ENCODE data around the gene VPS9D1. TPM values are rescaled to one million over a fixed set of nuclear protein-coding genes. Genes with fewer than 3 reads are reported as not detected.
"Not testable (repeated sequence)": the region's sequence is repeated elsewhere in the genome, so short reads cannot be mapped to it uniquely, and the experiment has no call there.

The VPS9D1 gene
- total RNA-seq, 1 donor from 2014 or later: 17.1 TPM

GRCh38 chr16:89700100-89700648, 20.5 kb downstream of the VPS9D1 start:
- peaks cover 2% of the 10 kb centered on the region for H3K4me1 Mint-ChIP-seq
- peak; percentile 98 to 100 for DNase-seq (ENCODE audit: low spot score in 2 of 2, unreplicated experiment in 2 of 2)
- TF ChIP-seq, protein P1, sequence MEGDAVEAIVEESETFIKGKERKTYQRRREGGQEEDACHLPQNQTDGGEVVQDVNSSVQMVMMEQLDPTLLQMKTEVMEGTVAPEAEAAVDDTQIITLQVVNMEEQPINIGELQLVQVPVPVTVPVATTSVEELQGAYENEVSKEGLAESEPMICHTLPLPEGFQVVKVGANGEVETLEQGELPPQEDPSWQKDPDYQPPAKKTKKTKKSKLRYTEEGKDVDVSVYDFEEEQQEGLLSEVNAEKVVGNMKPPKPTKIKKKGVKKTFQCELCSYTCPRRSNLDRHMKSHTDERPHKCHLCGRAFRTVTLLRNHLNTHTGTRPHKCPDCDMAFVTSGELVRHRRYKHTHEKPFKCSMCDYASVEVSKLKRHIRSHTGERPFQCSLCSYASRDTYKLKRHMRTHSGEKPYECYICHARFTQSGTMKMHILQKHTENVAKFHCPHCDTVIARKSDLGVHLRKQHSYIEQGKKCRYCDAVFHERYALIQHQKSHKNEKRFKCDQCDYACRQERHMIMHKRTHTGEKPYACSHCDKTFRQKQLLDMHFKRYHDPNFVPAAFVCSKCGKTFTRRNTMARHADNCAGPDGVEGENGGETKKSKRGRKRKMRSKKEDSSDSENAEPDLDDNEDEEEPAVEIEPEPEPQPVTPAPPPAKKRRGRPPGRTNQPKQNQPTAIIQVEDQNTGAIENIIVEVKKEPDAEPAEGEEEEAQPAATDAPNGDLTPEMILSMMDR (IDR thresholded peaks at IDR 0.05; ENCODE audit: unreplicated experiment): peak; percentile 84
- peak overlapping the region; percentile 53 for H3K27ac Mint-ChIP-seq
- H3K9me3 Mint-ChIP-seq: no peaks in the 10 kb centered on the region
- no peaks in the 10 kb centered on the region for H3K36me3 Mint-ChIP-seq
- peaks cover 14% of the 10 kb centered on the region for H3K27me3 Mint-ChIP-seq (ENCODE audit: low read depth)
- peak overlapping the region; percentile 57 for H3K4me3 Mint-ChIP-seq

- not testable (repeated sequence) for H3K27me3 Mint-ChIP-seq (ENCODE audit: low read depth); DNase-seq (ENCODE audit: low spot score in 2 of 2, unreplicated experiment in 2 of 2); H3K9me3 Mint-ChIP-seq; H3K36me3 Mint-ChIP-seq; H3K4me1 Mint-ChIP-seq
- peak overlapping the region; percentile 53 for H3K27ac Mint-ChIP-seq
- peak overlapping the region; percentile 57 for H3K4me3 Mint-ChIP-seq
Observed at GRCh38 chr16:89699629-89700099, 21.0 kb downstream of the VPS9D1 start.

- not testable (repeated sequence) for H3K4me3 Mint-ChIP-seq; H3K36me3 Mint-ChIP-seq; H3K4me1 Mint-ChIP-seq; H3K27ac Mint-ChIP-seq; H3K27me3 Mint-ChIP-seq (ENCODE audit: low read depth); DNase-seq (ENCODE audit: low spot score in 2 of 2, unreplicated experiment in 2 of 2); H3K9me3 Mint-ChIP-seq
Observed at GRCh38 chr16:89698717-89699116, 22.0 kb downstream of the VPS9D1 start.

DNA sequence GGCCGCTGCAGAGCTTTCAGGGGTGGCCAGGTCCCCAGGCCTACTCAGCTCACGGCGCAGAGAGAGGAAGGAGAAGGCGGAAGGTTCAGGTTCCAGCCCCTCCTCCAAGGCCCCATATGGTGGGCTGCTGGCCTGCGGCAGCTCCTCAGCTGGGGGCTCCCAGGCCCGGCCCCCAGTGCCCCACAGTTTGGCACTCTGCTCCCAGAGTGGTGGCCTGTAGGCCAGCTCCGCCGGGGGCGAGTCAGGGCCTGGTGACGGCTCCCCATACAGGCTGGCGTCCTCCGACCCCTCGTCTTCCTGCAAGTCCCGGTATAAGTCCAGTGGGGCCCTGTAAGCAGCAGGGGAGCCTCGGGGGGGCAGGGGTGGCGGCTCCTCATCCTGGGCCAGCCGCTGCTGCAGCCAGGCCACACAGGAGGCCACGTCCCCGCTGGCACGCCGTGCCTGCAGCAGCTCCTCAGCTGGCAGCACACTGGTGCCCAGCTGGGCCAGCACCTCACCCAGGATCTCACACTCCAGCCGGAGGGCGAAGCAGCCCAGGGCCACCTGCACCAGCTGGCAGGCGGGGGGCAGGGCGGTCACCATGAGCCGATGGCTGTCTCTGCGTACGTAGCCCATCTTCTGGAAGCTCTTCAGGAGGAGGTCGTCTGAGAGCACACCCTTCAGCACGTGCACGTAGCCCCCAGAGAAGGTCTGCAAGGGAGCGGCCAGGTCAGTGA, 22.9 kb downstream of the VPS9D1 start:
- H3K27me3 Mint-ChIP-seq (ENCODE audit: low read depth): peaks cover 7% of the 10 kb centered on the region
- H3K4me1 Mint-ChIP-seq: peaks cover 2% of the 10 kb centered on the region
- H3K36me3 Mint-ChIP-seq: peaks cover 6% of the 10 kb centered on the region
- H3K9me3 Mint-ChIP-seq: no peaks in the 10 kb centered on the region
- TF ChIP-seq, protein P1 (IDR thresholded peaks at IDR 0.05; ENCODE audit: unreplicated experiment): no peak
- H3K27ac Mint-ChIP-seq: no peak overlapping the region
- no peak for DNase-seq (ENCODE audit: low spot score in 2 of 2, unreplicated experiment in 2 of 2)
- no peak overlapping the region for H3K4me3 Mint-ChIP-seq

GRCh38 chr16:89697161-89697615, 23.5 kb downstream of the VPS9D1 start:
- no peak for DNase-seq (ENCODE audit: low spot score in 2 of 2, unreplicated experiment in 2 of 2)
- no peak overlapping the region for H3K4me3 Mint-ChIP-seq
- no peaks in the 10 kb centered on the region for H3K9me3 Mint-ChIP-seq
- H3K4me1 Mint-ChIP-seq: peaks cover 2% of the 10 kb centered on the region
- H3K27ac Mint-ChIP-seq: no peak overlapping the region
- H3K27me3 Mint-ChIP-seq (ENCODE audit: low read depth): peaks cover 1% of the 10 kb centered on the region
- TF ChIP-seq, protein P1 (IDR thresholded peaks at IDR 0.05; ENCODE audit: unreplicated experiment): no peak
- H3K36me3 Mint-ChIP-seq: peaks cover 6% of the 10 kb centered on the region

DNA sequence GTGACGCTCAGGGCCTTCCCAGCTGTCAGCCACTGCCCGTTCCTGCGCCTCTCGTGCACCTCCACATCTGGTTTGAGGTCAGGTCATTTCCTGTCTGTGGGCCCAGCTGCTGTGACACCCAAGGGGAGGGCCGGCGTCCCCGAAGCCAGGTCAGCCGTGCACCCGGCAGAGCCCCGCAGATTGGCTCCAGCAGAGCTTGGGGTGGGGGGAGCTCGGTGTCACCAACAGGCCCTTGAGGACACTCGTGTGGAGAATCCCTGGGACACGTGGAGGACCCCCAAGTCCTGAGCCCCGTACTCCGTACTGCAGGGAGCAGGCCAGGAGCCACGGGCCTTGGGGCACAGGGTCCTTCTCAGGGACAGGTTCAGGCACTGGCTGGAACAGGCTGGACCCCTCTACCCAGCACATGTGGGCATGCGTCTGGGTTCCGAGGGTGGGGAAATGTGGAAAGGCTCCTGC, 24.0 kb downstream of the VPS9D1 start:
- Mint-ChIP-seq H3K9me3 (no peaks in the 10 kb centered on the region), H3K4me3 (no peak overlapping the region), H3K36me3 (peaks cover 6% of the 10 kb centered on the region), H3K27me3 (ENCODE audit: low read depth) (no peaks in the 10 kb centered on the region), H3K27ac (no peak overlapping the region), H3K4me1 (peaks cover 2% of the 10 kb centered on the region)
- no peak for DNase-seq (ENCODE audit: low spot score in 2 of 2, unreplicated experiment in 2 of 2)
- TF ChIP-seq, protein P1 (IDR thresholded peaks at IDR 0.05; ENCODE audit: unreplicated experiment): no peak

Measured in mesothelial cell of epicardium (in vitro differentiated cells).